Gastroesophageal sphincter (tissue), 3 donors: Measurements from ENCODE around the gene CD36.

ENCODE experiments used
- CTCF ChIP-seq, 4 experiments: fragments of 200-600 bp in 2 of 4; fragments of 450-650 bp in 2 of 4; sonication (generic) in 1 of 4; IDR thresholded peaks; one replicate each; pipeline ENCODE4 v1.5.1; 2017 to 2019; ENCODE audit warnings: antibody characterized with exemption in 4 of 4, mild to moderate bottlenecking in 2 of 4, moderate library complexity in 2 of 4
- EP300 ChIP-seq: sonication (generic); formaldehyde crosslinking; IDR thresholded peaks from one replicate; pipeline ENCODE4 v1.6.1; 2017; ENCODE audit warnings: antibody characterized with exemption, mild to moderate bottlenecking
- POLR2A ChIP-seq, 2 donors: fragments of 450-650 bp; IDR thresholded peaks; one replicate each; pipeline ENCODE4 v1.6.1; 2017; ENCODE audit warnings: antibody characterized with exemption in 2 of 2, mild to moderate bottlenecking in 2 of 2, moderate library complexity in 1 of 2
- POLR2AphosphoS5 ChIP-seq: sonication (generic); formaldehyde crosslinking; IDR thresholded peaks from one replicate; pipeline ENCODE4 v1.6.1; 2017; ENCODE audit warnings: antibody characterized with exemption

GRCh38 chr7:80642871-80643270, 4.4 kb downstream of the CD36 start:
- TF ChIP-seq CTCF (IDR thresholded peaks at IDR 0.05) (no peak), POLR2A (IDR thresholded peaks at IDR 0.05) (no peak), POLR2AphosphoS5 (no peak), EP300 (no peak)
